Inflammatory macrophage (primary cell): ENCODE data around the gene CMTM7.
A peak's percentile ranks its signal among the peaks of the same experiment; 100 is the strongest.

Experiments used
- DNase-seq, 2 donors: peaks; one replicate each; pipeline ENCODE4 v3.0.0-alpha.2; 2020 to 2022

CMTM7 gene

DNA sequence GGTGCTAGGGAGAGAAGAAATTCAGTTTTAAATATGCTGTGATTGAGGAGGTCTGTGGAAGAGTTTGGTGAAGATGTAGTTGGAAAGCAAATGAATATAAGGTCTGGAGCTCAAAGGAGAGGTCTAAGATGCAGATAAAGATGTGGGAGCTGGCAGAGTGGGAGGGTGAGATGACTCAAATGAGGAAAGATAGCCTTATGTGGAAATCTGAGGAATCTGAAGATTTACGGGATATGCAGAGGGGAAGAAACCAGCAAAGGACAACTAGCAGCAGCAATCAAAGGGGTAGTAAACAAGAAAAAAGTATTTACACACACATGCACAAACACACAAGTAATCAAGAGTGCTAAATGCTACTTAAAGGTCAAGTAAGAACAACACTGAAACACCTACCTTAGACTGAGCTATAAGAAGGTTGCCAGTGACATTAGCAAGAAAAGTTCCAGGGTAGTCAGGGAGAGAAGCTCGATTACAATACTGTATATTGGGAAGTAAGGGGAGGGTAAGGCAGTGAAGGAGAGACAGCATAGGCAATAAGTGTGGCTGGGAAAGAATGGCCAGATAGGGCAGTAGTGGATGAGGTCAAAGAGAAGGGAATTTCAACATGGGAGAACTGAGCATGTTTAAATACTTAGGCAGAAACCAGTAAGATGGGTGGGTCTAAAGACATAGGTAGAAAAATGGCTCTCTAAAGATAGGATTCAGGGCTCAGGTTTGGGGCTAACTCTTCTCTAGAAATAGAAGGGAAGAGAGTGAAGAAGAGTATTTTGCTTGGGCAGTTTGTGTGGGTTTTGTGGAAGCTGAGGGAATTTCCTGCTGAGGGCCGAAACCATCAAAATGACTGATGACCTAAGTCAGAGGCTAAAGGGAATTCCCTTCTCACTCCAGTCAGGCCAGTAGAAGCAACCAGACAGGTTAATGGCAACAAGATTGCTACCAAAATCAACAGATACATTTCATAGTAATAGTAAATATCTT is 102.1 kb downstream of the CMTM7 start:
- DNase-seq = peak in 1 of 2 donors; percentile 79

DNA sequence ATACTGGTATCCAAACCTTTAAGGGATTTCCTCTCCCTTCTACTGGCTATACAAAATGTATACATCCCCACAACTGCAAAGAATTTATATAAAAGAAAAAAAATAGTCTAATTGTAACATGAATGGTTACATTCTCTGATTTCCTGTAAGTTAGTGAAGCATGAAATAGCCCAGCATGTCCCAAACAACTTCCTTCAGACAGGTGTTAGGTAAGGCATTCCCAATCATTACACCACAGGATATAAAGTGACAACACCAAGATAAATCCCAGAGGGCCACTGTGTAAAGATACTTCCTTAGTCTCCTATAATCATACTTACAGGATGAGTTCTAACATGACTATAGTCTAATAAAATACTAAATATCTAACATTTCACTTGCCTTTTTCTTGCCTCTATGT is 103.4 kb downstream of the CMTM7 start:
- no peak for DNase-seq

DNA sequence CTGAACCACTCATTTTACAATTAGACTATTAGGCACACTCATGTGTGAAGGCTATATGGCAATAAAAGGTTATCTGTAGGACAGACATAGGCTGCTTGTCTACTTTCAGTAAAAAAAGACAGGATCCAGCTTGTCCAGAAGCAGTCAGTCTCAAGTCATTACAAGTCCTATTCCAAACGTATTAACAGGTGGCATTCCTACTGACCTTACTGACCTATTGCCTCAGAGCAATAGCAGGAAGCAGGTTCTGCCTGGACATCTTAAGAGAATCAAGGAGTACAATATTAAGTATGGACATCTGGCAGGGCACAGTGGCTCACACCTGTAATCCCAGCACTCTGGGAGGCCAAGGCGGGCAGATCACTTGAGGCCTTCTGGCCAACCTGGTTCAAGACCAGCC is 104.0 kb downstream of the CMTM7 start:
- DNase-seq = no peak

DNA sequence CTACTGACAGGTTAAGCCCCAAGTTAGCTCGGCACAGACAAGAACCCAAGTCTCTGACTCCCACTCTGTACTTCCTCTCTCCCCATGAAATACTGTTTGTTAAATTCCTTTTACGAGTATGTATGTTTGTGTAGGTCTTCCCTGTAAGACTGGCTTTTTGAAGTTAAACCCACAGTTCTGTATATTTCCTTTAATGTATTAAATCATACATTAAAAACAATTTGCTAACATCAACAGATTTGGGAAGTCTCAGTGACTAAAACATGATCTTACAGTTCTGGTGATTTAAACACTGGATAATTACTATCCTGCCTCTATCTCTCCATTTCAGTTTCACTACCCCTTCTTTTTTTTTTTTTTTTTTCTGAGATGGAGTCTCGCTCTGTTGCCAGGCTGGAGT is 106.6 kb downstream of the CMTM7 start:
- DNase-seq = peak; percentile 27 to 49

DNA sequence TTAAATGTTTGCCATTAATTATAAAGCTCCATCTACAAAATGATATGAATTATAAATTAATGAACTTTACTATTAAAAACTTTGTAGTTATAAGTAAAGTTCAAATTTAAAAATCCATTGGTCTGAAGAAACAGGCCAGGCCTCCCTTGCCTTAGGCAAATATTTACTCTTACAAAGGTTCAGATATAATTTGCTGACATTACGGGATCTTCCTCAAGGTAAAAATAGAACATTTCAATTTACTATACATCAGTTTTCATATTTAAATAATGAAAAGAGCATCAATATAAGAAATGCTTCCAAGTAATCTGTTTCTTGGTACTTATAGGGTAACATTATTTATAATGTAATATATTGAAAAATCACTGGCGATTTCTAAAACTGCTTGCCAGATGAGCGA is 107.3 kb downstream of the CMTM7 start:
- DNase-seq = no peak

DNA sequence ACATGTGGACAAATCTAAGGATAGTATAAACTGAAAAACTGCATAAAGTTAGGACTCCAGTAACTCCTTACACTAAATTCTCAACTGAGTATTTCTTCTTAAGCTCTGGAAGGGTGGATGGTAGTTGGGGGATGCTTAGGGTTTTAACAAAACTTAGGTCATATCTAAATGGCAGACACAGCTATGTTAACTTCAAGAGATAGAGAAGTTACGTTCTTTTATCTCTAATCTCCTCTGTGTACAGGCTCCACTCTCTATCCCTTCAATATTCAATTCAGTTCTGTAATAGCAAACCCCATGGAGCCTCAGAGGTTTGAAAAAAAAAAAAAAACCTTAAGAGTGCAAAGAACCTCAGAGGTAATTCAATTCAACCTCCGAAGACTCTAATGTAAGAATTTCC is 107.9 kb downstream of the CMTM7 start:
- DNase-seq = no peak

DNA sequence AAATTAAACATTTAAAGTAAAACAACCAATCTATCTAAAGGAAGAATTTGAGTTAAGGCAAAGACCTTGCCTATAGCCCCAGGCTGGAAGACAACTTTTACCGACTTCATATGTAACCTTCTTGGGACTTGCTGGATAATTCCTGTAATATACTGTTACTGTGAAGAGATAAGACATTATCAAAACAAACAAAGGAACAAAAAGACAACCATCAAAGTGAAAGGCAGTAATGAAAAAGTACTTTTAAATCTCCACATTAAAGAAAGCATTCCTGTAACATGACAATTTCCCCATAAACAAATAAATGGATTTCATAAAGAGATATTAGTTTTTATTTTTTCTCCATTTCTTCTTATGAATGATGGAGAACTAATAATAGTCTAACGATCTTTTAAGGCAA is 108.6 kb downstream of the CMTM7 start:
- DNase-seq = no peak

DNA sequence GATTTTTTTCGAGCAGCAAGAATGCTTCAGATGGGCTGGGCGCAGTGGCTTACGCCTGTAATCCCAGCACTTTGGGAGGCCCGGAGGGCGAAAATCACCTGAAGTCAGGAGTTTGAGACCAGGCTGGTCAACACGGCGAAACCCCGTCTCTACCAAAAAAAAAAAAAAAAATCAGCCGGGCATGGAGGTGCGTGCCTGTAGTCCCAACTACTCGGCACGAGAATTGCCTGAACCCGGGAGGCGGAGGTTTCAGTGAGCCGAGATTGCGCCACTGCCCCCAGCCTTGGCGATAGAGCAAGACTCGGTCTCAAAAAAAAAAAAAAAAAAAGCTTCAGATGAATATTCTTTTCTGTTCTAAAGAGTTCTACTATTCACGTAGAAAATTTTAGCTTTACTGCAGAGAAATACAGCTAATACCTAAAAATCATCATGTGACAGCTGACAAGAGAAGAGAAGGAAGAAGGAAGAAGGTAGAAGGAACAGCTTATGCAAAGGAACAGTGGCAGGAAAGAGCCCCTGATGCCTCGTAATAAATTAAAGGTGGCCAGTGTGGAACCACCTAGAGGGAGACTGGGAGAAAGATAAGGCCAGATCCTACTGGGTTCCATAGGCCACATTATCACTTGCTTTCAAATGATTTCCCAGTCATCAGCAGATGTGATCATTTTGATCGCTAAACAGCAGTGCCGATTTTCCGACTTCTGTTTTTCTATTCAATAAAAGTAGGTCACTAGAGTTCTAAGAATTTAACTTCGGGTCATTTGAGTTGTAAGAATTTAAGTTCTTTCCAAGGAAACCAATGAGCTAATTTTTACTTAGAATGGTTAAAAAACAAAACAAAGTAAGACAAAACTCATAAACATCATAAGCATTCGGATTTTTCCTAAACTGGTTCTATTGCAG is 109.5 kb downstream of the CMTM7 start:
- peak in 1 of 2 donors; percentile 39 for DNase-seq

DNA sequence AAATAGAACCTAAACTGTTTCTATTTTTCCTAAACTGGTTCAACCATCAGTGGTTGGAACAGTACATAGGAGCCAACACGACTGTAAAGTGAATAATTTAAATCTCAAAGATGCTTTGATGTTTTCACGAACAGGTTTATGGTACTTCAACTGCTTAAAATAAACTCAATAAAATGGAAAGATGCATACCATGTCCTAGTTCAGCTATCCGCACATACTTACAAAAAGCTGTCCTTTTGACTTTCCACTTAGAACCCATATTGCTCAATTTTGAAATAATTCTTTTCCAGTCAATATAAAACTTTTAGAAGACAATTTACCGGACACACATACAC is 110.1 kb downstream of the CMTM7 start:
- no peak for DNase-seq

DNA sequence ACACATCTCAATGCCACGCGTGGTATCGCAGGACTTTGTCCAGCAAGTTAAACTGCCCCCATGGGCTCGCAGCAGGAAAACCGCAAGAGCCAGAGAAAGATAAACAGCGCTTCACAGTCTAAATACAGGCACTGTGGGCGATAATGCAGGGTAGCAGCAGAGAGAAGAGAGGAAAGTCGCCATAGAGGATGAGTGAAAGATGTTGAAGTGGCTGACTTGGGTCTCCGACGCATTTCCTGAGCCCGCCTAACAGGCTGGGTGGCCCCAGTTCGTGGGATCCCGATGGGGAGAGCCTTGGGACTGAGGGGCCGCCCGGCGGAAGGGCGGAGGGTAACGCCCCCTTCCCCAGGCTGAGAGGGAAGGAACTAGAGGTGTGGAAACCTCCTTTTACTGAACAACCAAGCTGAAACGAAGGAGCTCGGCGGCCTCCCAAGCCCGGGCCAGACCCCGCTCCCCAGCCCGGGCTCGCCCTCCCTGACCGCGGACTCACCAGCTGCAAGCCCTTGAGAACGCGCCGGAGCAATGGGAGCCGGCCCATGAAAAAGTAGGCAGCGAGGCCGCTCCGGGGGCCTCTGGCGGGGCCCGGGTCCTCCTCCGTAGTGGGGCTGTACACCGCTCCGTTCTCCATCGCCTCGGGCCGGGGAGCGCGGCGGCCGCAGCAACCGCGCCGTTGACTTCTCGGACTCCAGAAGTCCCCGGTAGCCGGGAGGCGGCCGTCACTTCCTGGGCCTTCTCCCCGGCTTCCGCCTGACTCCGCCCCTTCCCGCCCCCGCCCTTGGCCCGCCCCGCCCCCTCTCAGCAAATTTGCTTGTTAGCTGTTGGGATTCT is 110.7 kb downstream of the CMTM7 start, which contains the start of gene CMTM6:
TSS of gene CMTM6 (minus strand) at position 735 of the 828 bp plus-strand sequence. CDS start at position 628, 107 bp downstream.
- DNase-seq = peak; percentile 82 to 86

DNA sequence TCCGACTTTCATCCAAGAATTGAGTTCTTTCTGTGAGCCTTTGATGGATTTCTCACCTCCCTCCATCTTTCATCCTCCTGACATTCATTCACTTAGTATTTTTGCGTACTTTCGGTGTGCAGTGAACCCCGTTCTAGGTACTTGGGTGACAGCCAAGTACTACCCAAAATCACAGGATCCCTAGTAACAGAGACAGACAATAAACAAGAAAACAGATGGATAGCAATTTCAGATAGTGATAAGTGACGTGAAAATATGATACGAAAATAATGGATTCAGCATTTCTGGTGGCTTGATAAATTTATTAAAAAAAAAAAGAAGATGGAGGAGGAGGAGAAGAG is 111.3 kb downstream of the CMTM7 start:
- DNase-seq = no peak
